ENCODE measurements around the gene FOXF1. TPM values are rescaled to one million over a fixed set of nuclear protein-coding genes. Genes with fewer than 3 reads are reported as not detected.

FOXF1 gene
- total and polyA plus RNA-seq, 9 of the 15 experiments (the other 6 are each of a cell fraction or from before 2014, with no cell fraction given): 0.04 TPM; not detected in 8

GRCh38 chr16:86520317-86521210 lies 10.2 kb downstream of the FOXF1 start (continued):
- TF ChIP-seq USF2 (CRISPR knock-in tag; IDR thresholded peaks at IDR 0.05) (0 out of 2 replicates have a peak, but pooled peaks have one; percentile 9), TARDBP (IDR thresholded peaks at IDR 0.05) (no peak), ZFP36 (IDR thresholded peaks at IDR 0.05; ENCODE audit: low read depth, low read length, partially characterized antibody) (peak; percentile 24), E2F8 (IDR thresholded peaks at IDR 0.05; ENCODE audit: low read depth, partially characterized antibody) (no peak), ATF7 (IDR thresholded peaks at IDR 0.05) (no peak), KLF16 (IDR thresholded peaks at IDR 0.05) (no peak), KLF1 (tag; IDR thresholded peaks at IDR 0.05) (no peak), NFIC (IDR thresholded peaks at IDR 0.05) (no peak), TCFL5 (CRISPR knock-in tag; conservative IDR thresholded peaks at IDR 0.05) (no peak), BRCA1 (IDR thresholded peaks at IDR 0.05) (no peak), BRCA1 (CRISPR knock-in tag; IDR thresholded peaks at IDR 0.05) (no peak), CHD1 (IDR thresholded peaks at IDR 0.05; ENCODE audit: low read length) (no peak)
- TF ChIP-seq, protein P1, sequence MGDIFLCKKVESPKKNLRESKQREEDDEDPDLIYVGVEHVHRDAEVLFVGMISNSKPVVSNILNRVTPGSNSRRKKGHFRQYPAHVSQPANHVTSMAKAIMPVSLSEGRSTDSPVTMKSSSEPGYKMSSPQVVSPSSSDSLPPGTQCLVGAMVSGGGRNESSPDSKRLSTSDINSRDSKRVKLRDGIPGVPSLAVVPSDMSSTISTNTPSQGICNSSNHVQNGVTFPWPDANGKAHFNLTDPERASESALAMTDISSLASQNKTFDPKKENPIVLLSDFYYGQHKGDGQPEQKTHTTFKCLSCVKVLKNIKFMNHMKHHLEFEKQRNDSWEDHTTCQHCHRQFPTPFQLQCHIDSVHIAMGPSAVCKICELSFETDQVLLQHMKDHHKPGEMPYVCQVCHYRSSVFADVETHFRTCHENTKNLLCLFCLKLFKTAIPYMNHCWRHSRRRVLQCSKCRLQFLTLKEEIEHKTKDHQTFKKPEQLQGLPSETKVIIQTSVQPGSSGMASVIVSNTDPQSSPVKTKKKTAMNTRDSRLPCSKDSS (IDR thresholded peaks at IDR 0.05; ENCODE audit: low read depth, partially characterized antibody): no peak
- TF ChIP-seq, protein P2, sequence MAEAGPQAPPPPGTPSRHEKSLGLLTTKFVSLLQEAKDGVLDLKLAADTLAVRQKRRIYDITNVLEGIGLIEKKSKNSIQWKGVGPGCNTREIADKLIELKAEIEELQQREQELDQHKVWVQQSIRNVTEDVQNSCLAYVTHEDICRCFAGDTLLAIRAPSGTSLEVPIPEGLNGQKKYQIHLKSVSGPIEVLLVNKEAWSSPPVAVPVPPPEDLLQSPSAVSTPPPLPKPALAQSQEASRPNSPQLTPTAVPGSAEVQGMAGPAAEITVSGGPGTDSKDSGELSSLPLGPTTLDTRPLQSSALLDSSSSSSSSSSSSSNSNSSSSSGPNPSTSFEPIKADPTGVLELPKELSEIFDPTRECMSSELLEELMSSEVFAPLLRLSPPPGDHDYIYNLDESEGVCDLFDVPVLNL (CRISPR knock-in tag; IDR thresholded peaks at IDR 0.05; ENCODE audit: low read depth): no peak
- TF ChIP-seq, protein P3, sequence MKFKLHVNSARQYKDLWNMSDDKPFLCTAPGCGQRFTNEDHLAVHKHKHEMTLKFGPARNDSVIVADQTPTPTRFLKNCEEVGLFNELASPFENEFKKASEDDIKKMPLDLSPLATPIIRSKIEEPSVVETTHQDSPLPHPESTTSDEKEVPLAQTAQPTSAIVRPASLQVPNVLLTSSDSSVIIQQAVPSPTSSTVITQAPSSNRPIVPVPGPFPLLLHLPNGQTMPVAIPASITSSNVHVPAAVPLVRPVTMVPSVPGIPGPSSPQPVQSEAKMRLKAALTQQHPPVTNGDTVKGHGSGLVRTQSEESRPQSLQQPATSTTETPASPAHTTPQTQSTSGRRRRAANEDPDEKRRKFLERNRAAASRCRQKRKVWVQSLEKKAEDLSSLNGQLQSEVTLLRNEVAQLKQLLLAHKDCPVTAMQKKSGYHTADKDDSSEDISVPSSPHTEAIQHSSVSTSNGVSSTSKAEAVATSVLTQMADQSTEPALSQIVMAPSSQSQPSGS (CRISPR knock-in tag; IDR thresholded peaks at IDR 0.05): no peak
- TF ChIP-seq, protein P4, sequence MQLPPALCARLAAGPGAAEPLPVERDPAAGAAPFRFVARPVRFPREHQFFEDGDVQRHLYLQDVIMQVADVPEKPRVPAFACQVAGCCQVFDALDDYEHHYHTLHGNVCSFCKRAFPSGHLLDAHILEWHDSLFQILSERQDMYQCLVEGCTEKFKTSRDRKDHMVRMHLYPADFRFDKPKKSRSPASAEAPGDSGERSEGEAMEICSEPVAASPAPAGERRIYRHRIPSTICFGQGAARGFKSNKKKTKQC (CRISPR knock-in tag; IDR thresholded peaks at IDR 0.05): no peak

Data from K562 (cell line).